Mucosa of descending colon (tissue), 3 donors: ENCODE data around the gene GCGR. TPM values are rescaled to one million over a fixed set of nuclear protein-coding genes. Genes with fewer than 3 reads are reported as not detected.

Experiments
- ATAC-seq: fragments of 200-7000 bp; cut with Tn5 transposase; one replicate; pipeline ENCODE4 v1.9.1; 2020; ENCODE audit warnings: mild to moderate bottlenecking, moderate library complexity
- DNase-seq, 3 donors: peaks; one replicate each; pipeline ENCODE4 v3.0.0-alpha.2; 2020
- H3K36me3 ChIP-seq: fragments of 200-600 bp; one replicate; pipeline ENCODE4 v1.8.0; 2021; ENCODE audit warnings: low read depth, mild to moderate bottlenecking
- H3K4me1 ChIP-seq: fragments of 200-600 bp; one replicate; pipeline ENCODE4 v1.8.0; 2021; ENCODE audit warnings: low read depth, mild to moderate bottlenecking
- H3K4me3 ChIP-seq: fragments of 200-600 bp; one replicate; pipeline ENCODE4 v1.8.0; 2021; ENCODE audit warnings: mild to moderate bottlenecking
- H3K9me3 ChIP-seq: fragments of 200-600 bp; one replicate; pipeline ENCODE4 v1.8.0; 2021; ENCODE audit warnings: mild to moderate bottlenecking
- intact Hi-C, 2 donors: fragments of 100-400 bp; cut with DNase I in 1 of 2; cut with micrococcal nuclease in 1 of 2; formaldehyde crosslinking; loops; one replicate each; pipeline versions ENCODE4 v1.11.0 to v1.11.1; 2022; cut with DNase I, micrococcal nuclease
- total RNA-seq, 3 donors: library from RNA; stranded (reverse); fragmentation: NEBNext Ultra II Directional in 2 of 3; extraction: Animal tissue kit (Norgen Biotek cat#: 25700) in 2 of 3; gene quantifications; one replicate each; pipeline versions ENCODE4 v1.2.1 to v1.2.4, GENCODE V29; 2021 to 2023
- TF ChIP-seq, protein P1 (sequence below): fragments of 200-600 bp; IDR thresholded peaks from one replicate; pipeline ENCODE4 v1.8.0; 2022; ENCODE audit warnings: antibody characterized with exemption, mild to moderate bottlenecking
- donor health status: DM: no; HTN: no; CAD: no; lungs with moderate emphysema.
- donor health status: DM: no; HTN: no; CAD: no.
- donor health status: DM: no; HTN: yes; CAD: no.

Gene GCGR
- total RNA-seq, 3 donors from 2014 or later = 0.22 to 0.98 (median 0.43) TPM

DNA sequence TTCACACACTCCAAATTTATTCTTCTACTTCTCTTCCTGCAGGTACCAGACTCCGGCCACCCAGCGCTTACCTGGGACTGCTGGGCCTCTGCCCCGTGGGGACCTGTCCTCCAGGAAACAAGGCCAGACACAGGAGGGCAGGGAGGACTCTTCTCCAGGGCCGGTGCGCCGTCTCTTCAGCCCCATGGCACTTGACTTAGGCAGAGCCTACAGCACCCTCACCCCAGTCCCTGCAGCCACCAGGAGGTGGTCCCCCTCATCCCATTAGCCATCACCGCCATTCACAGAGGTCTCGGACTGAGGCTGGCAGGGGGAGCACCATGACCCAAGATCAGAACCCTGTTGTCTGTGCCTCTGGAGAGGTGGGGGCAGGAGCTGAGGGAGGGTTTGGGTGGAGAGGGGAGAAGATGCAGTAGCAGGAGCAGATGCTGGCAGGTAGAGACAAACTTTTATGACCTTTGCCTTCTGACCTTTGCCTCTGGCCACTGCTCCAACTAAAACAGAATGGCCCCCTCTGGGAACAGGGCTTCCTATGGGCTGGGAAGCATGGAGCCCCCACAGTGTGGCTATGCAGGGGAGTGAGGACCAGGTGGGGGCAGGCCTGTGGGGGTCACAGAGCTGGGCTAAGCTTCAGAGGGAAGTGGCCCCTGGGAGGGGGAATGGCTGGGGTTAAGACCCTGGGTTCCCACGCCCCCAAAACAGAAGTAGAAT lies 1.7 kb upstream of the GCGR start:
- intact Hi-C loops = no loop called here
- DNase-seq (no peak), ATAC-seq (no peak)
- TF ChIP-seq, protein P1, sequence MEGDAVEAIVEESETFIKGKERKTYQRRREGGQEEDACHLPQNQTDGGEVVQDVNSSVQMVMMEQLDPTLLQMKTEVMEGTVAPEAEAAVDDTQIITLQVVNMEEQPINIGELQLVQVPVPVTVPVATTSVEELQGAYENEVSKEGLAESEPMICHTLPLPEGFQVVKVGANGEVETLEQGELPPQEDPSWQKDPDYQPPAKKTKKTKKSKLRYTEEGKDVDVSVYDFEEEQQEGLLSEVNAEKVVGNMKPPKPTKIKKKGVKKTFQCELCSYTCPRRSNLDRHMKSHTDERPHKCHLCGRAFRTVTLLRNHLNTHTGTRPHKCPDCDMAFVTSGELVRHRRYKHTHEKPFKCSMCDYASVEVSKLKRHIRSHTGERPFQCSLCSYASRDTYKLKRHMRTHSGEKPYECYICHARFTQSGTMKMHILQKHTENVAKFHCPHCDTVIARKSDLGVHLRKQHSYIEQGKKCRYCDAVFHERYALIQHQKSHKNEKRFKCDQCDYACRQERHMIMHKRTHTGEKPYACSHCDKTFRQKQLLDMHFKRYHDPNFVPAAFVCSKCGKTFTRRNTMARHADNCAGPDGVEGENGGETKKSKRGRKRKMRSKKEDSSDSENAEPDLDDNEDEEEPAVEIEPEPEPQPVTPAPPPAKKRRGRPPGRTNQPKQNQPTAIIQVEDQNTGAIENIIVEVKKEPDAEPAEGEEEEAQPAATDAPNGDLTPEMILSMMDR = no peak
- Histone ChIP-seq H3K4me1 (peaks cover 3% of the 10 kb centered on the region), H3K9me3 (no peaks in the 10 kb centered on the region), H3K4me3 (no peak overlapping the region), H3K36me3 (no peaks in the 10 kb centered on the region)

DNA sequence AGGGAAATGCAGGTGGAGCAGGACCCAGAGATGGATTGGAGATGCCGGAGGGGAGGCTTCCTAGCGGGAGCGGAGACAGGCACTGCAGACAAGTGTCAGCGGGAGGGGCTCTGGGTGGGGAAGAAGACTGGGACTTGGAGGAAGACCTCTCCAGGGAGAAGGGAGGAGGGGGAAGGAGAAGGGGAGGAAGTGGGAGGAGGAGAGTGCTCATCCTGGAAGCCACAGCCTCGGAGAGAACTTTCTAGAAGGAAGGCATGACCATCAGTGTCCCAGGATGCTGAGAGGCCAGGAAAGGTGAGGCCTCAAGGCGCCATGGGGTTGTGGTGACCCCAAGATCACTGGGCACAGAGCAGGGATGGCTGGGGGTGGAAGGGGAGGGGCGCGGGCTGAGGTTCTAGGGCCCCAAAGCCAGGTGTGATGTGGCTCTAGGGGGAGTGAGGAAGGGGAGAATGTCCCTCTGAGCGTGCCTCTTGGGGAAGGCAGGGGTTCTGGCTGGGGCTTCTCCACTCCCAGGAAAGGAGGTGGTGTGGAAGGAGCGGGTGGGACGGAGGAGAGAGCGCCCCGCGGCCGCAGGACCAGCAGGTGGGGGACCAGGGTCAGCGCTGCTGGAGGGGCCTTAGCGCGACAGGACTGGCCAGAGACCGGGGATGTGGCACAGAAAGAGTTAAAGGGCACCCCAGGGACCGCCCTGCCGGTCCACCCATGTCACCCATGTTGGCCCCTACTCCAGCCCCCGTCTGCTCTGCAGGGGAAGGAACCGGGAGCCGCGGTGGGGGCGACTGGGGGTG lies 900 bp upstream of the GCGR start:
- ATAC-seq (no peak), DNase-seq (no peak)
- intact Hi-C loops = no loop called here

DNA sequence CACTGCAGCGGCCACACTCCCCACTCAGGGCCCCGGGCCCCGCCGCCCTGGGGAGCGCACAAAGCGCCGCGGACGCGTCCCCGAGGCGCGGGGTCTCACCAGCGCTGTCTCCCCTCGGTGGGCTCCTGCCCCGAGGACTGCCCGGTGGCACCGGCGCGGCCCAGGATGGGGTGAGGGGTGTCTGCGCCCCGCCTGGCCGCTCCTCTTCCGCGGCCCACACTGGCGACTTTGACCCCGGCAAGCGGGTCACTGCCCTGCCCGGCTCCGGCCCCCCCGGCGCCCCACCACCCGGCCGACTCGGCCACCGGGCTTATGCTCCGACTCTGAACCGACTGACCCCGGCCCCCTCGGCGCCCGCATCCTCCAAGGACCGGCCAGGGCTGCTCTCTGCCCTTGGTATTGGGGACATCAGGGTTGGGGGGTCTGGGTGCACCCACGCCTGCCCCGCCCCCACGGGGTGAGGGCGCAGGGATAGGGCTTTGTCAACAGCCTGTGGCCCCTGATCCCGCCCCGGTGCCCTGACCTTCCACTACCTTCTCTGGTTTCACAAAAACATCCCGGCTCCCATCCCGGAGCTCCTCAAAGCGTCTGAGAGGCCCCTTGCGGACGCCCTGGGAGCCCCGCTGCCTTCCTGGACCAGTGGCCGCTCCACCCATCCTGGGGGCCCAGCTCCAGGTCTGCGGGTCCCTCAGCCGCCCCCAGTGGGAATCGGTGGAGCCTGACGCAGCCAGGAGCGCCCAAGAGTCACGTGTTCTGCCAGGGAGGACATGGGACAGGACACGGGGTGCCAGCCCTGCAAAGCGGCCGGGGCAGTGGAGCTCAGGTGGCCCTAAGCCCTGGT lies 829 bp downstream of the GCGR start:
- intact Hi-C loops = no loop called here
- no peak overlapping the region for H3K4me3 ChIP-seq
- peak; percentile 12 for ATAC-seq
- H3K36me3 ChIP-seq = no peaks in the 10 kb centered on the region
- H3K9me3 ChIP-seq = no peaks in the 10 kb centered on the region
- DNase-seq = no peak
- TF ChIP-seq, protein P1 = no peak
- H3K4me1 ChIP-seq = peaks cover 3% of the 10 kb centered on the region

More for the DNA sequence above, 900 bp upstream of the GCGR start:
- peaks cover 3% of the 10 kb centered on the region for H3K4me1 ChIP-seq
- H3K36me3 ChIP-seq = no peaks in the 10 kb centered on the region
- no peak overlapping the region for H3K4me3 ChIP-seq
- H3K9me3 ChIP-seq = no peaks in the 10 kb centered on the region
- TF ChIP-seq, protein P1 = no peak

DNA sequence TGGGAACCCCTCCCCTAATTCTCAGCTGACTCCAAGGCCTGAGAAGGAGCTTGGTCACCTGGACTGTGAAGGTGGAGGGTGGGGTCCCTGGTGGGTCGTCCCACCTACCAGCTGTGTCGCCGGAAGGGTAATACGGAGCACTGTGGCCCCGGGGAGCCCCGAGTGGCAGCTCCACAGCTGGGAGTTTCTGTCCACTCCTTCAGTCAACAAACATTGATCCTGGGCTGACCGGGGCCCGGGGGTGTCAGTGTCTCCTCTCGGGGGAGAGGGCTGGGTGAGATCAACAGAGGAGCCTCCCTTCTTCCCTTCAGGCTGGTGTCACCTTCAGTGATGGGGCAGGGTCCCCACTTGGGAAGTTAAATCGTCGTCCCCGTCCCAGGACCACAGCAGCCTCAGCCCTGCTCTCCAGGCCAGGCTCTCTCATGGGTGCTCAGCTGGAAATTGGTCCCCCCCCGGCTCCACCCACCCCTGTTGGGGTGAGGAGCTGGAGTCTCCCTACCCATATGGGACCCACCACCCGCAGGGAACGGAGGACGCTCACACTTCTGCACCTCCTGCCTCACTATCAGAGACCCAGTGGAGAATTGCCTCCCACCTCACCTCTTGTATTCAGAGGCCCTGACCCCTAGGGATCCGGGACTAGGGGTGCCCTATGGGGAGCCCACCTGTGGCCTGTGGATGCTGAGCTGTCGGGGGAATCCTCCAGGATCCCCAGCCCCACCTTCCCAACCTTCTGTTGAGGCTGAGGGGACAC lies 1.9 kb downstream of the GCGR start:
- TF ChIP-seq, protein P1 = no peak
- intact Hi-C loops = no loop called here
- ATAC-seq = no peak

More for the DNA sequence above, 1.9 kb downstream of the GCGR start:
- Histone ChIP-seq H3K9me3 (no peaks in the 10 kb centered on the region), H3K36me3 (no peaks in the 10 kb centered on the region), H3K4me1 (peaks cover 3% of the 10 kb centered on the region), H3K4me3 (no peak overlapping the region)
- no peak for DNase-seq
